Stimulated activated CD4-positive, alpha-beta T cell treated with anti-CD3 and anti-CD28 coated beads, Interleukin-12 subunit alpha, Interleukin-12 subunit beta, amount 100 ng/mL, for 48 hours (primary cell): ENCODE measurements around the gene OR51F2.
"Not testable (repeated sequence)": the region's sequence is repeated elsewhere in the genome, so short reads cannot be mapped to it uniquely, and the experiment has no call there.

Source experiments
- DNase-seq, 3 donors: peaks; one replicate each; pipeline ENCODE4 v3.0.0-alpha.2; 2020; ENCODE audit warnings: low read depth in 2 of 3, low spot score in 1 of 3

Gene OR51F2

GRCh38 chr11:4821021-4821420 is at the start of gene OR51F2:
Gene OR51F2 (plus strand): TSS chr11:4821321. CDS start chr11:4821422, 101 bp downstream.
- no peak for DNase-seq

GRCh38 chr11:4782454-4782853 is 38.7 kb upstream of the OR51F2 start:
- no peak for DNase-seq

- no peak for DNase-seq
Measured at GRCh38 chr11:4797206-4797605, 23.9 kb upstream of the OR51F2 start.

GRCh38 chr11:4798427-4799183 is 22.5 kb upstream of the OR51F2 start:
- DNase-seq: no peak

GRCh38 chr11:4801316-4801715 is 19.8 kb upstream of the OR51F2 start:
- not testable (repeated sequence) for DNase-seq

GRCh38 chr11:4804280-4804679 is 16.8 kb upstream of the OR51F2 start, which contains the start of gene OR52R1:
Gene OR52R1 (minus strand): TSS chr11:4804380. CDS start chr11:4804380, 0 bp downstream.
- no peak for DNase-seq

GRCh38 chr11:4808476-4808875 is 12.6 kb upstream of the OR51F2 start:
- no peak for DNase-seq

- no peak for DNase-seq
Measured at GRCh38 chr11:4809246-4809645, 11.9 kb upstream of the OR51F2 start.

- DNase-seq: no peak
Measured at GRCh38 chr11:4825132-4825531, 4.0 kb downstream of the OR51F2 start.

GRCh38 chr11:4826425-4826824 is 5.3 kb downstream of the OR51F2 start:
- DNase-seq: no peak

- no peak for DNase-seq
Measured at GRCh38 chr11:4830346-4830745, 9.2 kb downstream of the OR51F2 start.

GRCh38 chr11:4830909-4831308 is 9.8 kb downstream of the OR51F2 start:
- DNase-seq: no peak

- no peak for DNase-seq
Measured at GRCh38 chr11:4839851-4840549, 18.9 kb downstream of the OR51F2 start.

- DNase-seq: no peak
Measured at GRCh38 chr11:4848908-4849532, 27.9 kb downstream of the OR51F2 start, which contains the start of gene OR51S1. Gene OR51S1 (minus strand): TSS chr11:4849208. CDS start chr11:4849208, 0 bp downstream.

GRCh38 chr11:4851033-4851432 is 29.9 kb downstream of the OR51F2 start:
- no peak for DNase-seq

GRCh38 chr11:4854286-4854685 is 33.2 kb downstream of the OR51F2 start:
- not testable (repeated sequence) for DNase-seq

- DNase-seq: no peak
Measured at GRCh38 chr11:4862447-4863236, 41.5 kb downstream of the OR51F2 start.

GRCh38 chr11:4863876-4864275 is 42.8 kb downstream of the OR51F2 start:
- DNase-seq: no peak

GRCh38 chr11:4865855-4866254 is 44.7 kb downstream of the OR51F2 start:
- no peak for DNase-seq
